ENCODE data around the gene EBF4. TPM values are rescaled to one million over a fixed set of nuclear protein-coding genes. Genes with fewer than 3 reads are reported as not detected.

Gene EBF4
- total RNA-seq, 4 donors from 2014 or later, result 7.1 to 69.5 (median 21.7) TPM

DNA sequence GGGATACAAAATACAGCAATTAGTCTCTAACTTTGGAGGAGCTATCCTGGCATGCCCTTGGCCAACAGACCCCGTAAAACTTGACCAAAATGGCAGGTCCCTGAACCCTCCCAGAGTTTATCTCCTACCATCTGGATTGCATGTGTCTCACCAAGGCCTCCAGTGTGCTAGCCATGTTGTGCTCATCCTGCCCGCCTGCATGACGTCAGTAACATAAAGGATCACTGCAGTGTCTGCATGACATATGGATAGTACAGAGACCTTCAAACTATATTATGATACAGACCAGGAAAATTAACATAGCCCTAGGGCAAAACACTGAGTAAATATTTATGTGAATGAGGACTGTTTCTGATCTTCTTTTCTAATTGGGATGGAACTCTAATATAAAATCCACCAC is 82.6 kb downstream of the EBF4 start:
- no peaks in the 10 kb centered on the region for H3K4me1 ChIP-seq
- H3K4me3 ChIP-seq, result no peak overlapping the region
- intact Hi-C loops (cut with DNase I; ENCODE audit: low total_unique reads), result no loop called here
- no peak overlapping the region for H3K27ac ChIP-seq
- no peaks in the 10 kb centered on the region for H3K36me3 ChIP-seq
- no peaks in the 10 kb centered on the region for H3K27me3 ChIP-seq
- DNase-seq, result no peak
- H3K9me3 ChIP-seq, result no peaks in the 10 kb centered on the region
- TF ChIP-seq, protein P1, sequence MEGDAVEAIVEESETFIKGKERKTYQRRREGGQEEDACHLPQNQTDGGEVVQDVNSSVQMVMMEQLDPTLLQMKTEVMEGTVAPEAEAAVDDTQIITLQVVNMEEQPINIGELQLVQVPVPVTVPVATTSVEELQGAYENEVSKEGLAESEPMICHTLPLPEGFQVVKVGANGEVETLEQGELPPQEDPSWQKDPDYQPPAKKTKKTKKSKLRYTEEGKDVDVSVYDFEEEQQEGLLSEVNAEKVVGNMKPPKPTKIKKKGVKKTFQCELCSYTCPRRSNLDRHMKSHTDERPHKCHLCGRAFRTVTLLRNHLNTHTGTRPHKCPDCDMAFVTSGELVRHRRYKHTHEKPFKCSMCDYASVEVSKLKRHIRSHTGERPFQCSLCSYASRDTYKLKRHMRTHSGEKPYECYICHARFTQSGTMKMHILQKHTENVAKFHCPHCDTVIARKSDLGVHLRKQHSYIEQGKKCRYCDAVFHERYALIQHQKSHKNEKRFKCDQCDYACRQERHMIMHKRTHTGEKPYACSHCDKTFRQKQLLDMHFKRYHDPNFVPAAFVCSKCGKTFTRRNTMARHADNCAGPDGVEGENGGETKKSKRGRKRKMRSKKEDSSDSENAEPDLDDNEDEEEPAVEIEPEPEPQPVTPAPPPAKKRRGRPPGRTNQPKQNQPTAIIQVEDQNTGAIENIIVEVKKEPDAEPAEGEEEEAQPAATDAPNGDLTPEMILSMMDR (IDR thresholded peaks at IDR 0.05), result no peak
- TF ChIP-seq POLR2A (IDR thresholded peaks at IDR 0.05), result no peak

DNA sequence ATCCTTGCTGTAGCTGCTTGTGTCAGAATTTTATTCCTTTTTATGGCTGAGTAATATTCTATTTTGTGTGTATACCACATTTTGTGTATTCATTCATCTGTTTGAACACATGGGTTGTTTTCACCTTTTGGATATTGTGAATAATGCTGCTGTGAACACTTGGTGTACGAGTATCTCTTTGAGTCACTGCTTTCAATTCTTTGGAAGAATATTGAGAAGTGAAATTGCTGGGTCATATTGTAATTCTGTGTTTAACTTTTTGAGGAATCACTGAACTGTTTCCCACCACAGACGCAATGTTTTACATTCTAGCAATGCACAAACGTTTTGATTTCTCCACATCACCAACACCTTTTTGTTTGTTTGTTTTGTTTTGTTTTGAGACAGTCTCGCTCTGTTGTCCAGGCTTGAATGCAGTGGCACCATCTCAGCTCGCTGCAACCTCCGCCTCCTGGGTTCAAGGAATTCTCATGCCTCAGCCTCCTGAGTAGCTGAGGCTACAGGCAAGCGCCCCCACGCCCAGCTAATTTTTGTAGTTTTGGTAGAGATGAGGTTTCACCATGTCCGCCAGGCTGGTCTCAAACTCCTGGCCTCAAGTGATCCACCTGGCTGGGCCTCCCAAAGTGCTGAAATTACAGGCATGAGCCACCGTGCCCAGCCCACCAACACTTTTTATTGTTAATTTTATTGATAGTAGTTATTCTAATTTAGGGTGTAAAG is 86.2 kb downstream of the EBF4 start:
- Histone ChIP-seq H3K27ac (no peak overlapping the region), H3K9me3 (no peaks in the 10 kb centered on the region), H3K36me3 (no peaks in the 10 kb centered on the region), H3K4me1 (no peaks in the 10 kb centered on the region), H3K4me3 (no peak overlapping the region), H3K27me3 (no peaks in the 10 kb centered on the region)
- TF ChIP-seq, protein P1 (IDR thresholded peaks at IDR 0.05), result no peak
- TF ChIP-seq POLR2A (IDR thresholded peaks at IDR 0.05), result no peak
- intact Hi-C loops (cut with DNase I; ENCODE audit: low total_unique reads), result no loop called here
- no peak for DNase-seq

DNA sequence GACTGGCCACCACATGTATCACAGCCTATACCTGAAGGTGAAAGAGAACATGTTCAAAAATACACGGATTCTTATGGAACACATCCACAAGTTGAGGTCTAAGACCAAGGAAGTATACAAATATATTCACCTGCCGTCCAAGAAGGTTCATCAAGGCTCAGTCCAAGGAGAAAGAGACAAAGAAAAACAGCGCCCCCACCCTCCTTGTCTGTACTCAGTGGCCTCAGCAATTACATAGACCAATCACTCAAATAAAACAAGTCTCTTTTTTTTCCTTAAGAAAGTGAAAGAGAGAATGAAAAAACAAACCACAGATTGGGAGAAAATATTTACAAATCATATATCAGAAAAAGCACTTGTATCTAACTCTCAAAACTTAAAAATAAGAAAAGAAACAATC is 88.4 kb downstream of the EBF4 start:
- H3K36me3 ChIP-seq, result no peaks in the 10 kb centered on the region
- H3K4me3 ChIP-seq, result no peak overlapping the region
- intact Hi-C loops (cut with DNase I; ENCODE audit: low total_unique reads), result no loop called here
- no peaks in the 10 kb centered on the region for H3K9me3 ChIP-seq
- no peaks in the 10 kb centered on the region for H3K4me1 ChIP-seq
- no peak overlapping the region for H3K27ac ChIP-seq
- DNase-seq, result no peak
- H3K27me3 ChIP-seq, result no peaks in the 10 kb centered on the region
- TF ChIP-seq POLR2A (IDR thresholded peaks at IDR 0.05), result no peak
- TF ChIP-seq, protein P1 (IDR thresholded peaks at IDR 0.05), result no peak

DNA sequence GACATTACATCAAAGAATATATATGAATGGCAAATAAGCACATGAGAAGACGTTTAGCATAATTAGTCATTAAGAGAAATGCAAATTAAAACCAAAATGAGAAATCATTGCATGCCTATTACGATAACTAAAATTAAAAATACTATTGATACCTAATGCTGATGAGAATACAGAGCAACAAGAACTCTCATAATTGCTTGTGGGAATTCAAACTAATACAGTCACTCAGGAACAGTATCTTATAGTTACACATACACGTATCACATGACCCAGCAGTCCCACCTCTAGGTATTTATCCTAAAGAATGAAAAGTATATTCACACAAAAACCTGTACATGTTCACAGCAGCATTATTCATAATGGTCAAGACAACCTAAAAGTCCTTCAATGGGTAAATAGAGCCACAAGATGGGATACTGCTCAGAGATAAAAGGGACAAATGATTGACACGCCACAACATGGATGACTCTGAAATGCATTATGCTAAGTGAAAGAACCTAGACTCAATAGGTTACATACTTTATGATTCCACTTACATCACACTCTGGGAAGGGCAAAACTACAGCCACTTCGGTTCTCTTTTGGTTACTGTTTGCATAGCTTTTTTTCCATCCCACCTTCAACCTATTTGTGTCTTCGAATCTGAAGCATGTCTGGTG is 91.5 kb downstream of the EBF4 start:
- no peak for TF ChIP-seq POLR2A (IDR thresholded peaks at IDR 0.05)
- TF ChIP-seq, protein P1 (IDR thresholded peaks at IDR 0.05), result no peak
- Histone ChIP-seq H3K27me3 (no peaks in the 10 kb centered on the region), H3K4me1 (no peaks in the 10 kb centered on the region), H3K9me3 (no peaks in the 10 kb centered on the region), H3K4me3 (no peak overlapping the region), H3K27ac (no peak overlapping the region), H3K36me3 (no peaks in the 10 kb centered on the region)
- no peak for DNase-seq
- intact Hi-C loops (cut with DNase I; ENCODE audit: low total_unique reads), result no loop called here

DNA sequence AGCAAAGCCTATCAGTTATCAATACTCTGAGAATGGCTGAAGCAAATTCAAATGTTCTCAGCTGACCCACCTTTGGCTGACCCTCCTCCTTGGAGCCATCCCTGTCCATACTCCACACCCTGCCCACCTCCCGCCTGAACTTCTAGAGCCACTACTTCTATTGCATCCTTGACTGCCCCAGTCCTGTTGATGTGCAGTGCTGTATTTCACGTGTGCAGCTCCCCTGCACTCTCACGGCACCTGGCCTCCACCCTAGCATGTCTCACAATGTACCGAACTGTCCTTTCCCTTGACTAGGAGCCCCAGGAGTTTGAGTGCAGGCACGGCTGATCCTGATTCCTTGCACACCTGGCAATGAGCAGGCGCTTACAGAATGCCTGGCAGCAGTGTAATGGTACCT is 100.9 kb downstream of the EBF4 start:
- TF ChIP-seq, protein P1 (IDR thresholded peaks at IDR 0.05), result no peak
- no peak for TF ChIP-seq POLR2A (IDR thresholded peaks at IDR 0.05)
- intact Hi-C loops (cut with DNase I; ENCODE audit: low total_unique reads), result no loop called here
- no peak for DNase-seq
- no peaks in the 10 kb centered on the region for H3K27me3 ChIP-seq
- no peak overlapping the region for H3K27ac ChIP-seq
- H3K9me3 ChIP-seq, result no peaks in the 10 kb centered on the region
- H3K4me1 ChIP-seq, result no peaks in the 10 kb centered on the region
- H3K36me3 ChIP-seq, result no peaks in the 10 kb centered on the region
- no peak overlapping the region for H3K4me3 ChIP-seq

Data from uterus (tissue), 4 donors.